Calu3 (cell line): ENCODE data around the gene SEBOX. TPM values are rescaled to one million over a fixed set of nuclear protein-coding genes. Genes with fewer than 3 reads are reported as not detected.

Experiments used
- BruUV-seq: library from RNA; stranded (reverse); fragments of 400-500 nt; replicated peaks from 2 replicates; lab custom pipeline; 2021; lab: Mats Ljungman, UMichigan
- CTCF ChIA-PET: fragments of 300-600 bp; sonication (Branson Sonifier 250); formaldehyde crosslinking; loops from one replicate; lab custom pipeline; 2022; ENCODE audit warnings: antibody characterized with exemption; lab: Charles Lee
- DNase-seq: peaks from one replicate; pipeline ENCODE4 v3.0.0; 2022
- H3K27ac Mint-ChIP-seq: one replicate; pipeline ENCODE4 v1.8.0; 2022; ENCODE audit warnings: mixed read lengths; ENCODE audit not compliant: unreplicated experiment
- H3K27me3 Mint-ChIP-seq: one replicate; pipeline ENCODE4 v1.8.0; 2022; ENCODE audit warnings: mixed read lengths; ENCODE audit not compliant: unreplicated experiment
- H3K36me3 Mint-ChIP-seq: one replicate; pipeline ENCODE4 v1.8.0; 2022; ENCODE audit warnings: mild to moderate bottlenecking, moderate library complexity, mixed read lengths; ENCODE audit not compliant: insufficient read depth, unreplicated experiment
- H3K4me1 Mint-ChIP-seq: one replicate; pipeline ENCODE4 v1.8.0; 2022; ENCODE audit warnings: mild to moderate bottlenecking, low read depth, mixed read lengths; ENCODE audit not compliant: unreplicated experiment
- H3K4me3 Mint-ChIP-seq: one replicate; pipeline ENCODE4 v1.8.0; 2022; ENCODE audit warnings: mild to moderate bottlenecking, low read depth, moderate library complexity, mixed read lengths; ENCODE audit not compliant: unreplicated experiment
- H3K9me3 Mint-ChIP-seq: one replicate; pipeline ENCODE4 v1.8.0; 2022; ENCODE audit warnings: low read depth, mixed read lengths; ENCODE audit not compliant: unreplicated experiment
- CTCF ChIP-seq: fragments of 200-600 bp; IDR thresholded peaks from one replicate; pipeline ENCODE4 v1.8.0; 2022; ENCODE audit warnings: antibody characterized with exemption; ENCODE audit not compliant: unreplicated experiment
- intact Hi-C: fragments of 100-400 bp; cut with micrococcal nuclease; formaldehyde crosslinking; loops from one replicate; pipeline ENCODE4 v1.10.0; 2022; ENCODE audit not compliant: unreplicated experiment
- total RNA-seq: library from RNA; stranded (reverse); gene quantifications from 2 replicates; pipeline ENCODE4 v1.2.3, GENCODE V29; 2022

SEBOX gene
- total RNA-seq, 1 experiment from 2014 or later, result not detected

DNA sequence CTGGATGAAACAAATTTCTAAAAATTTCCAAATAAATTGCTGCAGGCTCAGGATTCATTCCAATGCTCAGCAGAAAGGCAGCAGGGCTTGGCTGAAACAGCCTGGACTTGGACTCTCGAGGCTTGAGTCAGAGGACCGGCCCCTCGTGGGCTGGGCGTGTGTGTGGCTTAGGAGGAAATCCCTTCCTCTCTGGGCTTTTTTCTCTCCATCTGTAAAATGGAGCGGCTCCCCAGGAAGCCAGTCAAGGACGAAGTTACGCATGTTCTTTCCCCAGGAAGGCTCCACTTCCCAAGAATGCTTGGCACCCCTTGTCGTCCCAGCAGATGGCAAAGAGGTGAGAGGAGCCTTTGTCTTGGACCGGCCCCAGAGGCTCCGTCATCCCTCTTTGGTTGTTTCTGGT lies 27.5 kb upstream of the SEBOX start:
- intact Hi-C loops, result no loop called here
- BruUV-seq, result no TSS peak
- peaks cover 3% of the 10 kb centered on the region for H3K36me3 Mint-ChIP-seq

DNA sequence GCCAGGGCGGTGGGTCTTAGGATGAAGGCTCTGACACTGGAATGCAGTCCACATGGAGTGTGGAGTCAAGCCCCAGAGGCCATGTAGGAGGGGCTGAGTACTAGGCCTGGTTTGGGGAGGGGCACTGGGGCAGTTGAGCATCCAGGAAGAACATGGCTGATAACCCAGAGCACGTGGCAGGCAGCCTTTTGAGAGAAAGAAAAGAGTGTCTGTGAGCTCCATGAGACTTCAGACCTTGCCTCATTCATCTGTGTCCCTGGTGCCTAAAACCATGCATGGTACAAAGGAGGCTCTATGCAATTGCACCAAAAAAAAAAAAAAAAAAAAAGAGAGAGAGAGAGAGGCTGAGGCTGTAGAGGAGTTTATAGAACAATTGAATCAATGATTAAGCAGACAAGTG lies 26.4 kb upstream of the SEBOX start:
- H3K9me3 Mint-ChIP-seq, result no peaks in the 10 kb centered on the region
- no peak overlapping the region for H3K4me3 Mint-ChIP-seq
- no peaks in the 10 kb centered on the region for H3K36me3 Mint-ChIP-seq
- H3K27ac Mint-ChIP-seq, result no peak overlapping the region
- intact Hi-C loops, result no loop called here
- no TSS peak for BruUV-seq
- no peaks in the 10 kb centered on the region for H3K4me1 Mint-ChIP-seq
- DNase-seq, result no peak
- TF ChIP-seq CTCF, result no peak
- CTCF ChIA-PET, result interaction anchor here (0.7 kb wide), 1 partner anchor 9 kb away, joined by 11 read pairs; no protein-coding TSS in a partner anchor
- H3K27me3 Mint-ChIP-seq, result no peaks in the 10 kb centered on the region

More for the DNA sequence above, 27.5 kb upstream of the SEBOX start:
- TF ChIP-seq CTCF, result no peak
- H3K4me3 Mint-ChIP-seq, result no peak overlapping the region
- CTCF ChIA-PET, result no interaction called here
- no peak for DNase-seq
- no peaks in the 10 kb centered on the region for H3K4me1 Mint-ChIP-seq
- H3K9me3 Mint-ChIP-seq, result no peaks in the 10 kb centered on the region
- H3K27ac Mint-ChIP-seq, result no peak overlapping the region
- no peaks in the 10 kb centered on the region for H3K27me3 Mint-ChIP-seq

DNA sequence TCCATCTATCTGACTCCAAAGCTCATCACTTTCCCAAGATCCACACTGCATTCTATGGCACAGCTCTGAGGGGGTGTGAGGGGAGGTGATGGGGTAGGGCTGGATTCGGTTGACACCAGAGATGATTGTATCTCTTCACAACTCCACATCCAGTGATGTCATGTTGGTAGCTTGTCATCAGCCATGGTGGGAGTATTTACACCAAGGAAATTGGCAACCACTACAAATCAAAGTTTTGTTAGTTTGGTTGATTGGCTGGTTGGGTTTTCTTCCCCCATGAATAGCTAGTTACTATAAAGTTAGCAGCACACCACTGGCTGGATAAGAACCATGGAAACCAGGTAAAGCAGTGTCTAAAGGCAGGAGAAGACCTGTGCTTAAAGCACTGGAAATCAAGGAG lies 26.0 kb upstream of the SEBOX start:
- no peak for DNase-seq
- no peak overlapping the region for H3K4me3 Mint-ChIP-seq
- no peak overlapping the region for H3K27ac Mint-ChIP-seq
- BruUV-seq, result no TSS peak
- no peaks in the 10 kb centered on the region for H3K4me1 Mint-ChIP-seq
- no peaks in the 10 kb centered on the region for H3K36me3 Mint-ChIP-seq
- no peak for TF ChIP-seq CTCF
- CTCF ChIA-PET, result interaction anchor here (0.7 kb wide), 1 partner anchor 9 kb away, joined by 11 read pairs; no protein-coding TSS in a partner anchor
- intact Hi-C loops, result no loop called here
- H3K9me3 Mint-ChIP-seq, result no peaks in the 10 kb centered on the region
- no peaks in the 10 kb centered on the region for H3K27me3 Mint-ChIP-seq

DNA sequence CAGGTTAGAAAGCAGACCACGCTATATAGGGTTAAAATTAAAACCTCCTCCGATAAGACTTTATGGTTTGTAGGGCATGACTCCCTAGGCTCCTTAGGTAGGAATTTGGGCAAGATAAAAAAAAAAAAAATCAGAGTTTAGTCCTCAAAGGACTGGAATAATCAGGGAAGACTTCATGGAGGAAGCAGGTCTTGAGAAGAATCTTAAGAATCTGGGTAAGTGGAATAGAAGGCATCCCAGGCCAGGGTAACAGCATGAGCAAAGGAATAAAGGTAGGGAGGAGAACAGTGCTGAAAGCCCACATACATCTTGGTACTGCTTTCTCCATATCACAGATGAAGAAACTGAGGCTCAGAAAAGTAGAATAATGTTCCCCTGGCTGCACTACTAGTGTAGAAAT lies 25.6 kb upstream of the SEBOX start:
- Mint-ChIP-seq H3K4me1 (no peaks in the 10 kb centered on the region), H3K9me3 (no peaks in the 10 kb centered on the region), H3K27me3 (no peaks in the 10 kb centered on the region), H3K27ac (no peak overlapping the region), H3K4me3 (no peak overlapping the region), H3K36me3 (no peaks in the 10 kb centered on the region)
- CTCF ChIA-PET, result no interaction called here
- BruUV-seq, result no TSS peak
- intact Hi-C loops, result no loop called here
- no peak for TF ChIP-seq CTCF
- no peak for DNase-seq
